NCI-H82 treated with DMSO at 0.1 percent for 48 hours (cell line): ENCODE results near the gene SRC.

Source experiments
- DNase-seq: peaks from one replicate; lab custom pipeline; 2025; ENCODE audit not compliant: unreplicated experiment; lab: John Stamatoyannopoulos, UW

The SRC gene

GRCh38 chr20:37407573-37408002 is 61.6 kb downstream of the SRC start:
- no peak for DNase-seq

GRCh38 chr20:37408302-37409193 is 62.6 kb downstream of the SRC start:
- DNase-seq, result peak; percentile 68

- peak; percentile 12 for DNase-seq
These were observed 65.7 kb downstream of the SRC start for GRCh38 chr20:37411408-37412219.

- DNase-seq, result no peak
These were observed 67.0 kb downstream of the SRC start for GRCh38 chr20:37413023-37413334.

GRCh38 chr20:37413379-37413778 is 67.4 kb downstream of the SRC start:
- DNase-seq, result no peak

GRCh38 chr20:37414224-37415035 is 68.5 kb downstream of the SRC start:
- DNase-seq, result no peak

- DNase-seq, result no peak
These were observed 69.5 kb downstream of the SRC start for GRCh38 chr20:37415118-37416085.

GRCh38 chr20:37416100-37416847 is 70.3 kb downstream of the SRC start:
- DNase-seq, result no peak

GRCh38 chr20:37416848-37417616 is 71.1 kb downstream of the SRC start:
- DNase-seq, result no peak

- no peak for DNase-seq
These were observed 71.9 kb downstream of the SRC start for GRCh38 chr20:37417617-37418467.

GRCh38 chr20:37418591-37419109 is 72.7 kb downstream of the SRC start:
- no peak for DNase-seq

GRCh38 chr20:37419307-37419706 is 73.4 kb downstream of the SRC start:
- DNase-seq, result no peak

- no peak for DNase-seq
These were observed 74.0 kb downstream of the SRC start for GRCh38 chr20:37419774-37420542.

GRCh38 chr20:37420610-37421009 is 74.7 kb downstream of the SRC start:
- DNase-seq, result no peak

- DNase-seq, result no peak
These were observed 75.3 kb downstream of the SRC start for GRCh38 chr20:37421060-37421905.

- no peak for DNase-seq
These were observed 76.0 kb downstream of the SRC start for GRCh38 chr20:37421988-37422387.
